PC-3 (cell line): Measurements from ENCODE around the gene ATG4C. TPM values are rescaled to one million over a fixed set of nuclear protein-coding genes. Genes with fewer than 3 reads are reported as not detected.

Experiments used
- ATAC-seq: fragments of 200-7000 bp; cut with Tn5 transposase; 2 replicates; pipeline ENCODE4 v1.9.1; 2020; ENCODE audit warnings: mild to moderate bottlenecking, moderate library complexity
- BruUV-seq: library from RNA; stranded (reverse); fragments of 400-500 nt; replicated peaks from 2 replicates; lab custom pipeline; 2021; lab: Mats Ljungman, UMichigan
- CTCF ChIA-PET: fragments of 300-600 bp; sonication (Branson Sonifier 250); formaldehyde crosslinking; loops from one replicate; lab custom pipeline; 2022; ENCODE audit warnings: antibody characterized with exemption; lab: Charles Lee
- POLR2A ChIA-PET: fragments of 300-600 bp; sonication (Branson Sonifier 250); formaldehyde crosslinking; loops from one replicate; lab custom pipeline; 2022; ENCODE audit warnings: antibody characterized with exemption; ENCODE audit not compliant: unreplicated experiment; lab: Charles Lee
- DNase-seq: peaks from one replicate; pipeline ENCODE4 v3.0.0-alpha.2; 2015
- H2AFZ ChIP-seq: fragments of 300-600 bp; sonication (generic); 2 replicates; pipeline ENCODE4 v1.6.0; 2016; ENCODE audit warnings: antibody characterized with exemption, low read length
- H3F3A ChIP-seq: fragments of 300-600 bp; sonication (generic); one replicate; pipeline ENCODE4 v1.6.0; 2017; ENCODE audit warnings: antibody characterized with exemption, low read length, control low read depth, mild to moderate bottlenecking; ENCODE audit not compliant: unreplicated experiment
- H3K27ac ChIP-seq: fragments of 300-600 bp; sonication (generic); 2 replicates; pipeline ENCODE4 v1.5.1; 2016; ENCODE audit warnings: mild to moderate bottlenecking, low read length
- H3K27me3 ChIP-seq: fragments of 300-600 bp; sonication (generic); 2 replicates; pipeline ENCODE4 v1.6.1; 2016; ENCODE audit warnings: low read length, mixed read lengths
- H3K36me3 ChIP-seq: fragments of 300-600 bp; sonication (generic); 2 replicates; pipeline ENCODE4 v1.6.1; 2016; ENCODE audit warnings: low read depth, mixed run types, low read length, mixed read lengths
- H3K4me1 ChIP-seq: fragments of 300-600 bp; sonication (generic); 2 replicates; pipeline ENCODE4 v1.5.1; 2016; ENCODE audit warnings: low read length; ENCODE audit not compliant: insufficient read depth
- H3K4me2 ChIP-seq: fragments of 300-600 bp; sonication (generic); 2 replicates; pipeline ENCODE4 v1.6.0; 2016; ENCODE audit warnings: low read length
- H3K4me3 ChIP-seq: fragments of 300-600 bp; sonication (generic); 2 replicates; pipeline ENCODE4 v1.5.1; 2016; ENCODE audit warnings: mild to moderate bottlenecking, low read length, mixed read lengths
- H3K79me2 ChIP-seq: fragments of 300-600 bp; sonication (generic); 2 replicates; pipeline ENCODE4 v1.6.1; 2017; ENCODE audit warnings: low read length, mixed read lengths
- H3K9ac ChIP-seq: fragments of 300-600 bp; sonication (generic); 2 replicates; pipeline ENCODE4 v1.6.0; 2016; ENCODE audit warnings: mild to moderate bottlenecking, low read length
- H3K9me2 ChIP-seq: fragments of 300-600 bp; sonication (generic); replicated peaks from 2 replicates; pipeline ENCODE4 v1.6.1; 2016; ENCODE audit warnings: mixed run types, low read length, mixed read lengths
- H3K9me3 ChIP-seq: fragments of 300-600 bp; sonication (generic); 2 replicates; pipeline ENCODE4 v1.6.1; 2016; ENCODE audit warnings: low read length, mixed read lengths
- H4K20me1 ChIP-seq: fragments of 300-600 bp; sonication (generic); 2 replicates; pipeline ENCODE4 v1.6.1; 2016; ENCODE audit warnings: low read length, mixed read lengths
- CTCF ChIP-seq: fragments of 300-600 bp; sonication (generic); conservative IDR thresholded peaks from 2 replicates; pipeline ENCODE4 v1.5.1; 2017; ENCODE audit warnings: antibody characterized with exemption, low read depth, mild to moderate bottlenecking, low read length
- EZH2 ChIP-seq: fragments of 300-600 bp; sonication (generic); IDR thresholded peaks from one replicate; pipeline ENCODE4 v1.6.1; 2017; ENCODE audit warnings: antibody characterized with exemption, mild to moderate bottlenecking, low read length; ENCODE audit not compliant: unreplicated experiment
- EZH2phosphoT487 ChIP-seq: fragments of 300-600 bp; sonication (generic); IDR thresholded peaks from 2 replicates; pipeline ENCODE4 v1.6.1; 2018; ENCODE audit warnings: mild to moderate bottlenecking, antibody characterized with exemption, low read length, borderline replicate concordance
- intact Hi-C: fragments of 100-400 bp; cut with micrococcal nuclease; formaldehyde crosslinking; loops from 2 replicates; pipeline ENCODE4 v1.9.0; 2023
- total RNA-seq: library from RNA; depleted of rRNA; stranded (reverse); fragments of >200 nt; gene quantifications from 2 replicates; pipeline ENCODE4 v1.2.3, GENCODE V29; 2014

ATG4C gene
- total RNA-seq, 1 experiment from 2014 or later = 8.8 TPM

GRCh38 chr1:62836856-62837540 lies 53.1 kb downstream of the ATG4C start:
- Histone ChIP-seq H3K4me1 (no peaks in the 10 kb centered on the region), H3F3A (no peaks in the 10 kb centered on the region), H2AFZ (no peak overlapping the region), H3K9me3 (no peaks in the 10 kb centered on the region), H3K9ac (no peak overlapping the region), H3K9me2 (no peaks in the 10 kb centered on the region), H3K79me2 (no peaks in the 10 kb centered on the region), H3K36me3 (no peaks in the 10 kb centered on the region), H3K4me3 (no peak overlapping the region), H4K20me1 (no peaks in the 10 kb centered on the region), H3K27me3 (no peaks in the 10 kb centered on the region), H3K4me2 (no peak overlapping the region), H3K27ac (no peak overlapping the region)
- intact Hi-C loops = no loop called here
- ChIA-PET POLR2A (no interaction called here), CTCF (no interaction called here)
- TF ChIP-seq EZH2 (no peak), CTCF (no peak), EZH2phosphoT487 (no peak)
- DNase-seq (no peak), ATAC-seq (no peak)
- BruUV-seq = no TSS peak

GRCh38 chr1:62840555-62840954 lies 56.6 kb downstream of the ATG4C start:
- ATAC-seq = no peak
- H3K9ac ChIP-seq = no peak overlapping the region
- H3F3A ChIP-seq = no peaks in the 10 kb centered on the region
- no peaks in the 10 kb centered on the region for H4K20me1 ChIP-seq
- no peaks in the 10 kb centered on the region for H3K36me3 ChIP-seq
- ChIA-PET POLR2A (interaction anchor here (0.6 kb wide), 2 partner anchors 19 to 45 kb away, joined by 3 to 4 read pairs; no protein-coding TSS in a partner anchor), CTCF (interaction anchor here (0.6 kb wide), 1 partner anchor 149 kb away, joined by 4 read pairs; no protein-coding TSS in a partner anchor)
- H3K4me3 ChIP-seq = no peak overlapping the region
- H3K4me1 ChIP-seq = no peaks in the 10 kb centered on the region
- H3K79me2 ChIP-seq = no peaks in the 10 kb centered on the region
- no peak overlapping the region for H2AFZ ChIP-seq
- no peak for TF ChIP-seq EZH2phosphoT487
- TF ChIP-seq EZH2 = no peak
- no peak for TF ChIP-seq CTCF
- no peak for DNase-seq
- H3K27me3 ChIP-seq = no peaks in the 10 kb centered on the region
- H3K9me2 ChIP-seq = no peaks in the 10 kb centered on the region
- intact Hi-C loops = loop anchor here (5.0 kb wide), 2 partner anchors 67 to 697 kb away; no protein-coding TSS in a partner anchor
- no peak overlapping the region for H3K4me2 ChIP-seq
- no peaks in the 10 kb centered on the region for H3K9me3 ChIP-seq
- H3K27ac ChIP-seq = no peak overlapping the region
- BruUV-seq = no TSS peak

GRCh38 chr1:62841587-62842169 lies 57.7 kb downstream of the ATG4C start:
- POLR2A ChIA-PET = no interaction called here
- BruUV-seq = no TSS peak
- H3K27ac ChIP-seq = no peak overlapping the region
- no peaks in the 10 kb centered on the region for H3F3A ChIP-seq
- no peaks in the 10 kb centered on the region for H3K79me2 ChIP-seq
- intact Hi-C loops = loop anchor here (1.0 to 5.0 kb wide), 4 partner anchors 66 to 696 kb away; no protein-coding TSS in a partner anchor
- H4K20me1 ChIP-seq = no peaks in the 10 kb centered on the region
- no peaks in the 10 kb centered on the region for H3K9me3 ChIP-seq
- H3K27me3 ChIP-seq = no peaks in the 10 kb centered on the region
- DNase-seq = peak; percentile 72
- no peak overlapping the region for H3K4me2 ChIP-seq
- H3K4me1 ChIP-seq = no peaks in the 10 kb centered on the region
- no peak overlapping the region for H2AFZ ChIP-seq
- no peaks in the 10 kb centered on the region for H3K9me2 ChIP-seq
- H3K4me3 ChIP-seq = no peak overlapping the region
- no peak overlapping the region for H3K9ac ChIP-seq
- no peaks in the 10 kb centered on the region for H3K36me3 ChIP-seq
- peak; percentile 77 for ATAC-seq
- CTCF ChIA-PET = interaction anchor here (0.6 to 0.7 kb wide), 4 partner anchors 65 to 697 kb away, joined by 3 to 4 read pairs (median 3); no protein-coding TSS in a partner anchor
- TF ChIP-seq EZH2phosphoT487 (no peak), CTCF (peak; percentile 80)
